ENCODE measurements around the gene VCL. TPM values are rescaled to one million over a fixed set of nuclear protein-coding genes. Genes with fewer than 3 reads are reported as not detected.

Gene VCL
- total and polyA plus RNA-seq, 9 of the 15 experiments (the other 6 are each of a cell fraction or from before 2014, with no cell fraction given), result 29.8 to 186 (median 76.4) TPM

GRCh38 chr10:74150204-74150989, 152.5 kb downstream of the VCL start, which contains the start of gene AP3M1 (continued):
- TF ChIP-seq ARID3A (IDR thresholded peaks at IDR 0.05; ENCODE audit: borderline replicate concordance, low read depth, low read length), result peak; percentile 29; the same call in 1 of the 2 replicates
- no peak for TF ChIP-seq NELFE (IDR thresholded peaks at IDR 0.05; ENCODE audit: insufficient read depth, insufficient read length)
- peak; percentile 24 for TF ChIP-seq NFIC (IDR thresholded peaks at IDR 0.05)
- peak; percentile 80; the same call in 1 of the 2 replicates for TF ChIP-seq HDGF (IDR thresholded peaks at IDR 0.05)
- peak; percentile 12; the same call in 1 of the 2 replicates for TF ChIP-seq DPF2 (IDR thresholded peaks at IDR 0.05)
- peak; percentile 82 for TF ChIP-seq POLR2A (conservative IDR thresholded peaks at IDR 0.05)
- peak; percentile 47 for TF ChIP-seq ZBTB40 (IDR thresholded peaks at IDR 0.05)
- no peak for TF ChIP-seq ZBTB40 (CRISPR knock-in tag; IDR thresholded peaks at IDR 0.05)
- peak; percentile 61; the same call in 1 of the 2 replicates for TF ChIP-seq ZNF511 (CRISPR knock-in tag; IDR thresholded peaks at IDR 0.05)
- TF ChIP-seq UBTF (IDR thresholded peaks at IDR 0.05; ENCODE audit: borderline replicate concordance in 1 of 2, low read depth in 2 of 2, low read length in 2 of 2), result peak in 1 of 2 experiments; percentile 71; a peak in 2 of 4 replicates
- 0 out of 2 replicates have a peak, but pooled peaks have one; percentile 27 for TF ChIP-seq ZSCAN32 (CRISPR knock-in tag; IDR thresholded peaks at IDR 0.05)
- TF ChIP-seq SMARCA4 (IDR thresholded peaks at IDR 0.05), result 0 out of 2 replicates have a peak, but pooled peaks have one; percentile 0
- peak; percentile 12; the same call in 1 of the 2 replicates for TF ChIP-seq SOX6 (IDR thresholded peaks at IDR 0.05)
- peak; percentile 76; the same call in 1 of the 2 replicates for TF ChIP-seq EP400 (IDR thresholded peaks at IDR 0.05)

Data from K562 (cell line).